Right cardiac atrium (tissue), 5 donors: Measurements from ENCODE around the gene SPCS1. TPM values are rescaled to one million over a fixed set of nuclear protein-coding genes. Genes with fewer than 3 reads are reported as not detected.

ENCODE experiments used
- ATAC-seq, 2 donors: fragments of 200-7000 bp; cut with Tn5 transposase; one replicate each; pipeline versions ENCODE4 v1.8.0 to v1.9.1; 2020; ENCODE audit warnings: moderate library complexity in 2 of 2, mild to moderate bottlenecking in 1 of 2
- DNase-seq, 3 donors: peaks; one replicate each; pipeline ENCODE4 v3.0.0-alpha.2; 2020
- H3K27ac ChIP-seq: one replicate; pipeline ENCODE4 v1.5.1; 2013; ENCODE audit warnings: mild to moderate bottlenecking, low read length, control low read depth, moderate library complexity
- H3K27me3 ChIP-seq: one replicate; pipeline ENCODE4 v1.6.1; 2013; ENCODE audit not compliant: control insufficient read depth, insufficient read depth
- H3K4me1 ChIP-seq: one replicate; pipeline ENCODE4 v1.6.1; 2013; ENCODE audit warnings: low read length; ENCODE audit not compliant: control insufficient read depth, insufficient read depth
- H3K4me3 ChIP-seq: one replicate; pipeline ENCODE4 v1.5.1; 2013; ENCODE audit warnings: low read length, control low read depth
- H3K9me3 ChIP-seq: one replicate; pipeline ENCODE4 v1.6.1; 2013; ENCODE audit warnings: low read length; ENCODE audit not compliant: control insufficient read depth
- WGBS: extraction: QIAGEN DNeasy Blood & Tissue Kit; methylation state at CpG from one replicate; pipeline ENCODE4 v1.1.7; 2013; 5-methylcytosine and 5-hydroxymethylcytosine counted together
- intact Hi-C, 4 donors: fragments of 100-400 bp; cut with DNase I; formaldehyde crosslinking; loops; one replicate each; pipeline versions ENCODE4 v1.11.0 to v1.14.0; 2022 to 2023
- polyA plus RNA-seq: library from polyadenylated mRNA; stranded (reverse); fragments of 200-250 nt; gene quantifications from one replicate; pipeline ENCODE4 v1.2.3, GENCODE V29; 2013
- total RNA-seq, 4 donors: library from RNA; stranded (reverse); fragmentation: NEBNext Ultra II Directional; extraction: Animal tissue kit (Norgen Biotek cat#: 25700); gene quantifications; one replicate each; pipeline ENCODE4 v1.2.1, GENCODE V29; 2021
- donor health status: healthy with polysubstance abuse.
- donor health status: DM: no; HTN: yes; CAD: no.
- donor health status: DM: no; HTN: no; CAD: no.
- donor health status: DM: no; HTN: yes; CAD: no; lungs with severe emphysema.
- donor health status: DM: yes; HTN: yes; CAD: no.

The SPCS1 gene
- total and polyA plus RNA-seq, 5 donors: 78.9 to 132 (median 80.3) TPM

DNA sequence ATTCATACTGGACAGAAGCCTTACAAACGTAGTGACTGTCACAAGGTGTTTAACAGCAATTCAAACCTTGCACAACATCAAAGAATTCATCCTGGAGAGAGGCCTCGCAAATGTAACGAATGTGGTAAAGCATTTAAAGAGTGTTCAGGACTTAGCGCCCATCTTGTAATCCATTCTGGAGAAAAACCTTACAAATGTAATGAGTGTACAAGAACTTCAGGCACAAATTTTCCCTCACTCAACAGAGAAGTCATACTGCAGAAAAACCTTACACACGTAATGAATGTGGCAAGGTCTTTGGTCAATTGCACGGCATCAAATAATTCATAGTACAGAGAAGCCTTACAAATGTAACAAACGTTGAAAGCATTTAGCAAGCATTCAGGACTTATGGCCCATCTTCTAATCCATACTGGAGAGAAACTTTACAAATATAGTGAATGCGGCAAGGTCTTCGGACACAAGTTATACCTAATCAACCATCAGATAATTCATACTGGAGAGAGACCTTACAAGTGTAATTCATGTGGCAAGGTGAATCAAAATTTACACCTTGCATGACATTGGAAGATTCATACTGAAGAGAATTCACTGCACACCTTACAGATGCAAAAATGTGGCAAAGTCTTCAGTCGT lies 27.5 kb downstream of the SPCS1 start:
- H3K9me3 ChIP-seq: no peaks in the 10 kb centered on the region
- 87% methylated on average over 10 of the region's 10 CpGs for WGBS
- H3K4me1 ChIP-seq: no peaks in the 10 kb centered on the region
- no peaks in the 10 kb centered on the region for H3K27me3 ChIP-seq
- intact Hi-C loops: loop anchor here in 1 of 4 donors (10.0 kb wide), 1 partner anchor 191 kb away; no protein-coding TSS in a partner anchor
- no peak overlapping the region for H3K4me3 ChIP-seq
- ATAC-seq (no peak), DNase-seq (no peak)
- H3K27ac ChIP-seq: no peak overlapping the region

DNA sequence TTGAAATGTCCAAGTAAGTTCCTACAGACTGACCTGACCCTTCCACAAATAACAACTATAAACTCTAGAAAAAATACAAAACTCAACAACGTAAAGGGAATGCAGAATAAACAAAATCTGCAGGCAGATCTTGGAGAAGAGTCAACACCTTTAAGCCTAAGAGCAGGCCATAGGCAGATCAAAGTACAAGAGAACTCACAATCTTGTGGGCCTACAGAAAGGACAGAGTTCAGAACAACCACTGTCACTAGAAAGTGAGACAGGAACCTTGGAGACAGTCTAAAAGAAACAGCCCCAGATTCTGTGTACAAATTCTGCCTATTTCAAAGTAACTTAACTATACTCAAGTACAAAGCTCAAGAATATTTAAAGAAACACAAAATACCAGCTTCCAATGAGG lies 33.8 kb downstream of the SPCS1 start:
- intact Hi-C loops: loop anchor here in 2 of 4 donors (10.0 kb wide), 3 partner anchors 185 to 335 kb away; no protein-coding TSS in a partner anchor

DNA sequence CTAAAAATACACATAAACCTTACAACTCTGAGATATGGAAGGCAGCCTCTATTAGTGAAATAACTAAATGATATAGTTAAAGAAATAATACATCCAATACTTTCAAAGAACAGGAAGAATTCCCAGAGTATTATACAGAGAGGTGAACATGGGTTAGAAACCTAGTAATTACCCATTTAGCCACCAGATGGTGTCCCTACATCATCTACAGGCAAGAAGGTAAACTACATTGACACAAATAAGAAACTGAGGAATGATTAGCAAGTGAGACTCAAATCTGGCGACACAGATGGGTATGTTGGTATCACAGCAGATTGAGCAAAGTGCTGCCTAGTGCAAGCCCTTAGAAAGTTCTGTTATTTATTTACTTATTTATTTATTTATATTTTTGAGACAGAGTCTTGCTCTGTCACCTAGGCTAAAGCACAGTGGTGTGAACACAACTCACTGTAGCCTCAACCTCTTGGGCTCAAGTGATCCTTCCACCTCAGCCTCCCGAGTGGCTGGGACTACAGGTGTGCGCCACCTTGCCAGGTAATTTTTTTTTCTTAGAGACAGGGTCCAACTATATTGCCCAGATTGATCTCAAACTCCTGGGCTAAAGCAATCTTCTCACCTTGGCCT lies 36.6 kb downstream of the SPCS1 start:
- DNase-seq (no peak), ATAC-seq (peak in 1 of 2 donors; percentile 42)
- intact Hi-C loops: loop anchor here in 2 of 4 donors (10.0 kb wide), 2 partner anchors 192 to 332 kb away; no protein-coding TSS in a partner anchor
- WGBS: 90% methylated on average over 3 of the region's 3 CpGs
- H3K4me3 ChIP-seq: no peak overlapping the region
- H3K27ac ChIP-seq: no peak overlapping the region
- H3K27me3 ChIP-seq: no peaks in the 10 kb centered on the region
- no peaks in the 10 kb centered on the region for H3K4me1 ChIP-seq
- H3K9me3 ChIP-seq: no peaks in the 10 kb centered on the region

More for the DNA sequence above, 33.8 kb downstream of the SPCS1 start:
- DNase-seq (no peak), ATAC-seq (no peak)
- WGBS: 79% methylated on average over 1 of the region's 1 CpG
- H3K27me3 ChIP-seq: no peaks in the 10 kb centered on the region
- no peaks in the 10 kb centered on the region for H3K4me1 ChIP-seq
- no peaks in the 10 kb centered on the region for H3K9me3 ChIP-seq
- H3K4me3 ChIP-seq: no peak overlapping the region
- H3K27ac ChIP-seq: no peak overlapping the region

DNA sequence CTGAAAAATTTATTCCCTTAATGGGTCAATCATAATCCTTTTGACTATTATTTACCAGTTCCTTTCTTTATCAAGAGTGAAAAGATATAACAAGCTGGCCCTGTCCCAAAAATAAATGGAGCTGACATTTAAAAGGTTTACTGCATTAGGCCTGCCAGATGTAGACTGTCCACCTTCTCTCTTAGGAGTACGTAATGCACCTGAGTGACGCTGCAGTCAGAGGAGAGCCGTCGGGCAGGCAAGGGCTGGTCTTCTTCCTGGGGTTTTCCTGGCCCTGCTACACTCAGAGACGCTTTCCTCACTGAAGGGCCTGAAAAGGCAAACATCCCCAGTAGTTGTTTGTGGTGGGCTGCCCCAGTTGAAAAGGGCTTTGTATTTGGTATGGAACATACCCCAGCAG lies 37.2 kb downstream of the SPCS1 start:
- intact Hi-C loops: loop anchor here in 2 of 4 donors (10.0 kb wide), 2 partner anchors 192 to 332 kb away; no protein-coding TSS in a partner anchor
- DNase-seq (no peak), ATAC-seq (no peak)
- Histone ChIP-seq H3K9me3 (no peaks in the 10 kb centered on the region), H3K27ac (no peak overlapping the region), H3K4me3 (no peak overlapping the region), H3K27me3 (no peaks in the 10 kb centered on the region), H3K4me1 (no peaks in the 10 kb centered on the region)
- WGBS: 88% methylated on average over 5 of the region's 5 CpGs

DNA sequence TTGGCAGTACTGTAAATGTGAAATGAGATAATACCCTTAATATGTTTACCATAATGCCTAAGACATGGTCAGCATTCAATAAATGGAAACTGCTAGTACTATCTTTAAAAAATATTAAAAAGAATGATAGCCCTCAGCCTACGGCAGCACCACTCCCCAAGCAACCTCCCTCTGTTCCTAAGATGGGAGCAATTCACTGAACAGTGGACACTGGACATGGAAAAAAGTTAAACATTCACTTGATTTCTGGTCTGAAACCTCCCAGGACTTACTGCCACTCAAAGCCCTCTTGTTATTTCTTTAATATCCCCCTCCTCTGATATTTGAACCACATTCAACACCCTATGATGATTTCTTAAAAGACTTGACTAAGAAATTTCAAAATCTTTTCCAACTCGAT lies 37.8 kb downstream of the SPCS1 start:
- Histone ChIP-seq H3K27me3 (no peaks in the 10 kb centered on the region), H3K27ac (no peak overlapping the region), H3K4me3 (no peak overlapping the region), H3K4me1 (no peaks in the 10 kb centered on the region), H3K9me3 (no peaks in the 10 kb centered on the region)
- intact Hi-C loops: loop anchor here in 2 of 4 donors (10.0 kb wide), 2 partner anchors 191 to 331 kb away; no protein-coding TSS in a partner anchor
- no peak for DNase-seq
- 89% methylated on average over 2 of the region's 2 CpGs for WGBS
- ATAC-seq: no peak

DNA sequence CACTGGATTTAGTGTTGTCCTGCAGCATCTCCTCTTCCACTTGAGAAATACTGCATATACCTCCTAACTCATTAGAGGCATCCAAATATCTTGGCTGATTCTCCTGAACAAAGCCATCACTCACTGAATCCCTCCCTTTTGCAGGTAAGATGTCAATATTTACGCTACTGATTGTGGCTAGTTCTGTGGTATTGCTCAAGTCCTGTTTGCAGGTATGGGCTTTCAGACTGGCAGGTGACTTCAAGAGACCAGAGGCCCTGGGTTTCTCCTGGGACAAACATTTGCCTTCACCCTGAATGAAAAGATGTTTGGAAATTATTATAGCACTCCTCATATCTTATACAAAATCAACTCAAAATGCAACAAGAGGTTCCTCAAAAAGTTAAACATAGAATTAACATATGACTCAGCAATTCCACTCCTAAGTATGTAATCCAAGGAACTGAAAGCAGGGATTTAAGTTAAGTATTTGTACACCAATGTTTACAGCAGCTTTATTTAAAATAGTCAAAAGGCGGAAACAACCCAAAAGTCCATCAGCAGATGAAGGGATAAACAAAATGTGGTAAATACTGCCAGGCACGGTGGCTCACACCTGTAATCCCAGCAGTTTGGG lies 46.2 kb downstream of the SPCS1 start:
- ATAC-seq: no peak
- WGBS: 94% methylated on average over 3 of the region's 3 CpGs
- Histone ChIP-seq H3K4me1 (no peaks in the 10 kb centered on the region), H3K4me3 (no peak overlapping the region), H3K27me3 (no peaks in the 10 kb centered on the region), H3K27ac (no peak overlapping the region), H3K9me3 (no peaks in the 10 kb centered on the region)
- intact Hi-C loops: no loop called here
- DNase-seq: no peak

DNA sequence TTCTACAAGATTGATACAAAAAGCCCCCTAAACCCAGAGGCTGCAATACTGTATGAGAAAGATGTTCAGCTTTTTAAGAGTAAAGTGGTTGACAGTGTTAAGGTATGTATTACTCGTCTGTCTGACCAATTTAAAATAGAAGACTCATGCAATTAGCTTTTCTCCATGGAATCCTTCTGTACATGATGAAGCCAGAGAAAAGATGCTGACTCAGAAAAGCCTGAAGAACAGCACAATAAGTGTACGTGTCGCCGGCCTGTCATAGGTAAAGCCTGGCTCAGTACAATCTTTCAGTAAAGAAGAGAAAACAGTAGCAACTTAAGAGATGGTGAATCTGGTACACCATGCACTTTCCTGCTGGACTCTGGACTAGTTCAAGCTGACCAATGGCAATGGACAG lies 48.5 kb downstream of the SPCS1 start:
- H3K27ac ChIP-seq: no peak overlapping the region
- H3K4me3 ChIP-seq: no peak overlapping the region
- ATAC-seq: no peak
- DNase-seq: no peak
- no peaks in the 10 kb centered on the region for H3K4me1 ChIP-seq
- H3K27me3 ChIP-seq: no peaks in the 10 kb centered on the region
- 95% methylated on average over 4 of the region's 4 CpGs for WGBS
- H3K9me3 ChIP-seq: no peaks in the 10 kb centered on the region
- intact Hi-C loops: no loop called here

DNA sequence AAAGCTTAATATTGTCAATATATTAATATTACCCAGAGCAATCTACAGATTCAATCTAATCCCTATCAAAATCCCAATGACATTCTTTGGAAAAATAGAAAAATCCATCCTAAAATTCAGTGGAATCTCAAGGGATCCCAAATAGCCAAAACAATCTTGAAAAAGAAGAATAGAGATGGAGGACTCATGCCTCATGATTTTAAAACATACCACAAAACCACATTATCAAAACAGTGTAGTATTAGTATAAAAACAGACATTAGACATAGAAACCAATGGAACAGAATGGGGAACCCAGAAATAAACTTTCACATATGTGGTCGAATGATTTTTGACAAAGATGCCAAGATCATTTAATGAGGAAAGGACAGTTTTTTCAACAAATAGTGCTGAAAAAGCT lies 50.2 kb downstream of the SPCS1 start:
- no peak overlapping the region for H3K27ac ChIP-seq
- H3K9me3 ChIP-seq: no peaks in the 10 kb centered on the region
- intact Hi-C loops: no loop called here
- 93% methylated on average over 1 of the region's 1 CpG for WGBS
- no peaks in the 10 kb centered on the region for H3K4me1 ChIP-seq
- no peak overlapping the region for H3K4me3 ChIP-seq
- DNase-seq: no peak
- no peaks in the 10 kb centered on the region for H3K27me3 ChIP-seq
- ATAC-seq: no peak

Other genes starting within 250 kb of the SPCS1 start
- gene STAB1, start 210.8 kb upstream of the SPCS1 start, total RNA-seq: 100 to 1,000 TPM in 2 of 4 donors, 10 to 100 TPM in 2; 91.9 to 159 (median 101) TPM
- 69.5 TPM for gene STAB1, start 210.8 kb upstream of the SPCS1 start, polyA plus RNA-seq
- 100 to 1,000 TPM; 123 to 223 (median 154) TPM for gene NT5DC2, start 172.2 kb upstream of the SPCS1 start, total RNA-seq
- 322 TPM for gene NT5DC2, start 172.2 kb upstream of the SPCS1 start, polyA plus RNA-seq
- gene UQCC5, start 169.5 kb upstream of the SPCS1 start, total RNA-seq: 10 to 100 TPM; 52.4 to 64.2 (median 62.4) TPM
- gene UQCC5, start 169.5 kb upstream of the SPCS1 start, polyA plus RNA-seq: 97.3 TPM
- gene PBRM1, start 20.2 kb upstream of the SPCS1 start, total RNA-seq: 10 to 100 TPM; 51.4 to 56.8 (median 55.6) TPM
- 10.0 TPM for gene PBRM1, start 20.2 kb upstream of the SPCS1 start, polyA plus RNA-seq
- 10 to 100 TPM; 25.2 to 43.9 (median 29.1) TPM for gene GNL3, start 20.1 kb upstream of the SPCS1 start, total RNA-seq
- gene GNL3, start 20.1 kb upstream of the SPCS1 start, polyA plus RNA-seq: 27.7 TPM
- gene GLT8D1, start 315 bp upstream of the SPCS1 start, total RNA-seq: 10 to 100 TPM; 35.6 to 41.8 (median 41.0) TPM
- gene GLT8D1, start 315 bp upstream of the SPCS1 start, polyA plus RNA-seq: 32.9 TPM
- gene NEK4, start 64.8 kb downstream of the SPCS1 start, total RNA-seq: 10 to 100 TPM; 16.4 to 18.2 (median 17.5) TPM
- 4.5 TPM for gene NEK4, start 64.8 kb downstream of the SPCS1 start, polyA plus RNA-seq
- not detected for gene ITIH1, start 71.5 kb downstream of the SPCS1 start, total RNA-seq
- 0.18 TPM for gene ITIH1, start 71.5 kb downstream of the SPCS1 start, polyA plus RNA-seq
- 1 to 10 TPM in 1 of 4 donors, under 1 TPM in 3; 0.21 to 1.8 (median 0.53) TPM for gene ITIH3, start 88.7 kb downstream of the SPCS1 start, total RNA-seq
- gene ITIH3, start 88.7 kb downstream of the SPCS1 start, polyA plus RNA-seq: 0.43 TPM
- 1 to 10 TPM; 3.4 to 5.7 (median 5.0) TPM for gene ITIH4, start 124.6 kb downstream of the SPCS1 start, total RNA-seq
- gene ITIH4, start 124.6 kb downstream of the SPCS1 start, polyA plus RNA-seq: 5.0 TPM
- 10 to 100 TPM; 12.7 to 48.6 (median 41.4) TPM for gene MUSTN1, start 128.9 kb downstream of the SPCS1 start, total RNA-seq
- 152 TPM for gene MUSTN1, start 128.9 kb downstream of the SPCS1 start, polyA plus RNA-seq
- 1 to 10 TPM; 6.6 to 9.3 (median 8.0) TPM for gene STIMATE, start 191.4 kb downstream of the SPCS1 start, total RNA-seq
- 4.3 TPM for gene STIMATE, start 191.4 kb downstream of the SPCS1 start, polyA plus RNA-seq